Measurements from ENCODE around the gene ANAPC13.

The ANAPC13 gene

GRCh38 chr3:134481166-134481565 is 4.6 kb downstream of the ANAPC13 start:
- no peak for DNase-seq (ENCODE audit: extremely low read depth, insufficient read length)
- H3K4me3 ChIP-seq (replicated peaks; ENCODE audit: low read depth, low read length) = no peak overlapping the region
- no peak for TF ChIP-seq CTCF (IDR thresholded peaks at IDR 0.05; ENCODE audit: insufficient read depth, low read length, poor library complexity, severe bottlenecking)
- H3K36me3 ChIP-seq (ENCODE audit: control insufficient read depth, insufficient read depth, low read length) = peaks cover 20% of the 10 kb centered on the region
- H3K27me3 ChIP-seq (replicated peaks; ENCODE audit: control insufficient read depth, insufficient read depth, low read length) = no peaks in the 10 kb centered on the region

GRCh38 chr3:134480546-134480945 is 5.2 kb downstream of the ANAPC13 start:
- H3K36me3 ChIP-seq (ENCODE audit: control insufficient read depth, insufficient read depth, low read length) = peaks cover 20% of the 10 kb centered on the region
- no peak overlapping the region for H3K4me3 ChIP-seq (replicated peaks; ENCODE audit: low read depth, low read length)
- TF ChIP-seq CTCF (IDR thresholded peaks at IDR 0.05; ENCODE audit: insufficient read depth, low read length, poor library complexity, severe bottlenecking) = no peak
- DNase-seq (ENCODE audit: extremely low read depth, insufficient read length) = no peak
- no peaks in the 10 kb centered on the region for H3K27me3 ChIP-seq (replicated peaks; ENCODE audit: control insufficient read depth, insufficient read depth, low read length)

GRCh38 chr3:134477938-134478337 is 7.8 kb downstream of the ANAPC13 start:
- no peak for DNase-seq (ENCODE audit: extremely low read depth, insufficient read length)
- TF ChIP-seq CTCF (IDR thresholded peaks at IDR 0.05; ENCODE audit: insufficient read depth, low read length, poor library complexity, severe bottlenecking) = no peak
- Histone ChIP-seq H3K4me3 (replicated peaks; ENCODE audit: low read depth, low read length) (no peak overlapping the region), H3K36me3 (ENCODE audit: control insufficient read depth, insufficient read depth, low read length) (peaks cover 20% of the 10 kb centered on the region), H3K27me3 (replicated peaks; ENCODE audit: control insufficient read depth, insufficient read depth, low read length) (no peaks in the 10 kb centered on the region)

GRCh38 chr3:134477002-134477401 is 8.8 kb downstream of the ANAPC13 start:
- no peak for DNase-seq (ENCODE audit: extremely low read depth, insufficient read length)

GRCh38 chr3:134476306-134476705 is 9.5 kb downstream of the ANAPC13 start:
- H3K4me3 ChIP-seq (replicated peaks; ENCODE audit: low read depth, low read length) = no peak overlapping the region
- DNase-seq (ENCODE audit: extremely low read depth, insufficient read length) = no peak
- no peak for TF ChIP-seq CTCF (IDR thresholded peaks at IDR 0.05; ENCODE audit: insufficient read depth, low read length, poor library complexity, severe bottlenecking)
- no peaks in the 10 kb centered on the region for H3K27me3 ChIP-seq (replicated peaks; ENCODE audit: control insufficient read depth, insufficient read depth, low read length)
- H3K36me3 ChIP-seq (ENCODE audit: control insufficient read depth, insufficient read depth, low read length) = peaks cover 17% of the 10 kb centered on the region

More at GRCh38 chr3:134477002-134477401, 8.8 kb downstream of the ANAPC13 start:
- TF ChIP-seq CTCF (IDR thresholded peaks at IDR 0.05; ENCODE audit: insufficient read depth, low read length, poor library complexity, severe bottlenecking) = no peak
- Histone ChIP-seq H3K36me3 (ENCODE audit: control insufficient read depth, insufficient read depth, low read length) (peaks cover 17% of the 10 kb centered on the region), H3K4me3 (replicated peaks; ENCODE audit: low read depth, low read length) (no peak overlapping the region), H3K27me3 (replicated peaks; ENCODE audit: control insufficient read depth, insufficient read depth, low read length) (no peaks in the 10 kb centered on the region)

- no peaks in the 10 kb centered on the region for H3K27me3 ChIP-seq (replicated peaks; ENCODE audit: control insufficient read depth, insufficient read depth, low read length)
- H3K36me3 ChIP-seq (ENCODE audit: control insufficient read depth, insufficient read depth, low read length) = peaks cover 10% of the 10 kb centered on the region
- no peak for DNase-seq (ENCODE audit: extremely low read depth, insufficient read length)
- no peak overlapping the region for H3K4me3 ChIP-seq (replicated peaks; ENCODE audit: low read depth, low read length)
- no peak for TF ChIP-seq CTCF (IDR thresholded peaks at IDR 0.05; ENCODE audit: insufficient read depth, low read length, poor library complexity, severe bottlenecking)
Observed at GRCh38 chr3:134474956-134475355, 10.8 kb downstream of the ANAPC13 start.
